Liver (tissue), 9 donors: ENCODE results near the gene TSC22D3. TPM values are rescaled to one million over a fixed set of nuclear protein-coding genes. Genes with fewer than 3 reads are reported as not detected.

Experiments
- DNase-seq: peaks from one replicate; pipeline ENCODE4 v3.0.0-alpha.2; 2017; ENCODE audit warnings: low spot score
- H3K27ac ChIP-seq, 2 donors: one replicate each; pipeline ENCODE4 v1.7.0; 2013; ENCODE audit warnings: inconsistent platforms in 2 of 2, low read length in 2 of 2, control low read depth in 1 of 2, low read depth in 1 of 2, mild to moderate bottlenecking in 1 of 2
- H3K27me3 ChIP-seq, 4 donors: one replicate each; pipeline versions ENCODE4 v1.6.1 to v1.7.0; 2013; ENCODE audit warnings: low read length in 3 of 4, inconsistent platforms in 1 of 4, mild to moderate bottlenecking in 1 of 4, moderate library complexity in 1 of 4; ENCODE audit not compliant: control insufficient read depth in 4 of 4, insufficient read depth in 4 of 4
- H3K36me3 ChIP-seq, 4 donors: one replicate each; pipeline versions ENCODE4 v1.6.1 to v1.7.0; 2013; ENCODE audit warnings: low read length in 3 of 4, mild to moderate bottlenecking in 3 of 4, low read depth in 1 of 4, moderate library complexity in 1 of 4; ENCODE audit not compliant: control insufficient read depth in 4 of 4, insufficient read depth in 3 of 4
- H3K4me1 ChIP-seq, 4 donors: one replicate each; pipeline versions ENCODE4 v1.6.1 to v1.7.0; 2013; ENCODE audit warnings: low read length in 3 of 4, mild to moderate bottlenecking in 3 of 4, moderate library complexity in 1 of 4; ENCODE audit not compliant: control insufficient read depth in 4 of 4, insufficient read depth in 4 of 4
- H3K4me3 ChIP-seq, 3 donors: one replicate each; pipeline versions ENCODE4 v1.6.1 to v1.7.0; 2013; ENCODE audit warnings: low read length in 3 of 3, control low read depth in 1 of 3, low read depth in 1 of 3, mild to moderate bottlenecking in 1 of 3
- H3K9ac ChIP-seq, 2 donors: one replicate each; pipeline ENCODE4 v1.7.0; 2013; ENCODE audit warnings: low read length in 2 of 2, mild to moderate bottlenecking in 2 of 2, moderate library complexity in 2 of 2, control low read depth in 1 of 2, low read depth in 1 of 2
- H3K9me3 ChIP-seq, 4 donors: one replicate each; pipeline versions ENCODE4 v1.6.1 to v1.7.0; 2013; ENCODE audit warnings: low read length in 3 of 4; ENCODE audit not compliant: control insufficient read depth in 4 of 4
- EGR1 ChIP-seq, 2 donors: IDR thresholded peaks; 2 replicates each; pipeline ENCODE4 v1.6.1; 2016 to 2018; ENCODE audit warnings: antibody characterized with exemption in 2 of 2, low read depth in 2 of 2
- FOXA2 ChIP-seq: IDR thresholded peaks from 2 replicates; pipeline ENCODE4 v1.6.1; 2016; ENCODE audit warnings: antibody characterized with exemption
- HNF4A ChIP-seq, 2 donors: conservative IDR thresholded peaks; 2 replicates each; pipeline ENCODE4 v1.6.1; 2016; ENCODE audit warnings: antibody characterized with exemption in 2 of 2, mild to moderate bottlenecking in 2 of 2
- HNF4G ChIP-seq: IDR thresholded peaks from 2 replicates; pipeline ENCODE4 v1.6.1; 2016; ENCODE audit warnings: antibody characterized with exemption
- SP1 ChIP-seq: IDR thresholded peaks from 2 replicates; pipeline ENCODE4 v1.6.1; 2018; ENCODE audit warnings: antibody characterized with exemption, mild to moderate bottlenecking
- TAF1 ChIP-seq: conservative IDR thresholded peaks from 2 replicates; pipeline ENCODE4 v1.6.1; 2016; ENCODE audit warnings: antibody characterized with exemption, mild to moderate bottlenecking
- YY1 ChIP-seq: IDR thresholded peaks from 2 replicates; pipeline ENCODE4 v1.6.1; 2016; ENCODE audit warnings: antibody characterized with exemption, mild to moderate bottlenecking
- WGBS: extraction: QIAGEN DNeasy Blood & Tissue Kit; methylation state at CpG from one replicate; pipeline ENCODE4 v1.1.7; 2013; 5-methylcytosine and 5-hydroxymethylcytosine counted together
- polyA plus RNA-seq, 2 donors: library from polyadenylated mRNA; stranded (reverse) in 1 of 2; unstranded in 1 of 2; fragments of 200-250 nt in 1 of 2; fragments of >200 nt in 1 of 2; fragmentation: Nextera tagmentation in 1 of 2; extraction: Ambion mirVana in 1 of 2; gene quantifications; one replicate each; pipeline versions ENCODE4 v1.2.1 to v1.2.3, GENCODE V29; 2013 to 2015
- total RNA-seq, 2 donors: library from RNA; depleted of rRNA; stranded (reverse); fragments of >200 nt; gene quantifications; one replicate each; pipeline ENCODE4 v1.2.3, GENCODE V29; 2014
- TF ChIP-seq, protein P1 (sequence below): IDR thresholded peaks from 2 replicates; pipeline ENCODE4 v1.6.1; 2016; ENCODE audit warnings: antibody characterized with exemption
- TF ChIP-seq, protein P2 (sequence below): IDR thresholded peaks from 2 replicates; pipeline ENCODE4 v1.6.1; 2016; ENCODE audit warnings: antibody characterized with exemption, mild to moderate bottlenecking
- TF ChIP-seq, protein P3 (sequence below): fragments of 150-350 bp; IDR thresholded peaks from 2 replicates; pipeline ENCODE4 v1.5.1; 2017; ENCODE audit warnings: improper control_type of control experiment, low read depth, low read length; ENCODE audit not compliant: missing input control
- TF ChIP-seq, protein P4 (sequence below): IDR thresholded peaks from 2 replicates; pipeline ENCODE4 v1.6.1; 2016; ENCODE audit warnings: antibody characterized with exemption
- donor health status: healthy.
- donor health status: healthy.
- donor health status: healthy.
- donor health status: healthy.
- donor health status: healthy.

TSC22D3 gene
- total and polyA plus RNA-seq, 4 donors, result 10.5 to 128 (median 48.1) TPM

DNA sequence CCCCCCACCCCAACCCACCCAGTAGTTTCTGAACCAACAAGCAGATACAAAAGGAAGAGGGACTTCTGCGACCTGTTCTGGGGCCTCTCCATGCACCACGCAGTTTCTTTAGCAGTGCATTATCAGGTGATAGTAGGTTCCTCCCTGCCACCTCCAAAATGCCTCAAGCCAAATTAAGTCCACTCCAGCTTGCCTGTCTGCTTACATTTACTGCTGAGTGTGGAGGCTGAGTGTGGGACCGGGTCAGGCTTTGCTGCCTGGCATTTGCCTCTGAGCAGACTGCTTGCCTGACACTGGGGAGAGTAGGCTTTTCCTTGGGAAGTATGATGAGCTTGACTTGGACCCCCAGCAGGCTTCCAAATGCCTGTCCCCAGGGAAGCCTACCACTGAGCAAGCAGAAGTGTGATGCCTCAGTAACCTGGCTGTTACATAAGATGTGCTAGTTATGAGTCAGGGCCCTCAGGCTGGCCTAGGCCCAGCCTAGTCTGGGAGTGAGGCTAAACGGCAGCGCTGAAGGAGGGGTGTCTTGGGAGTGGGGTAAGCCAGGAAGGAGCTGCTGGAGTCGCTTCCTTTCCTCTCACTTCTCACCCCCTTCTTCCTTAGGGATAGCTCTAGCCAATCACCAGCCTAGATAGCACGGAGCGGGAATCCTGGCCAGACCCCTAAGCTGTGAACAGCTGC, 9.0 kb downstream of the TSC22D3 start:
- Histone ChIP-seq H3K36me3 (peaks cover 0 to 2% (median 0%) of the 10 kb centered on the region in 4 donors), H3K27me3 (no peaks in the 10 kb centered on the region), H3K9ac (no peak overlapping the region), H3K9me3 (no peaks in the 10 kb centered on the region), H3K4me1 (peaks cover 0 to 4% (median 0%) of the 10 kb centered on the region in 4 donors), H3K27ac (no peak overlapping the region), H3K4me3 (no peak overlapping the region)
- TF ChIP-seq TAF1 (no peak), FOXA2 (no peak), HNF4A (conservative IDR thresholded peaks at IDR 0.05) (no peak), EGR1 (IDR thresholded peaks at IDR 0.05; ENCODE audit: low read depth in 2 of 2) (no peak), HNF4G (no peak), YY1 (no peak), SP1 (no peak)
- TF ChIP-seq, protein P1, sequence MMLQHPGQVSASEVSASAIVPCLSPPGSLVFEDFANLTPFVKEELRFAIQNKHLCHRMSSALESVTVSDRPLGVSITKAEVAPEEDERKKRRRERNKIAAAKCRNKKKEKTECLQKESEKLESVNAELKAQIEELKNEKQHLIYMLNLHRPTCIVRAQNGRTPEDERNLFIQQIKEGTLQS, result no peak
- TF ChIP-seq, protein P2, sequence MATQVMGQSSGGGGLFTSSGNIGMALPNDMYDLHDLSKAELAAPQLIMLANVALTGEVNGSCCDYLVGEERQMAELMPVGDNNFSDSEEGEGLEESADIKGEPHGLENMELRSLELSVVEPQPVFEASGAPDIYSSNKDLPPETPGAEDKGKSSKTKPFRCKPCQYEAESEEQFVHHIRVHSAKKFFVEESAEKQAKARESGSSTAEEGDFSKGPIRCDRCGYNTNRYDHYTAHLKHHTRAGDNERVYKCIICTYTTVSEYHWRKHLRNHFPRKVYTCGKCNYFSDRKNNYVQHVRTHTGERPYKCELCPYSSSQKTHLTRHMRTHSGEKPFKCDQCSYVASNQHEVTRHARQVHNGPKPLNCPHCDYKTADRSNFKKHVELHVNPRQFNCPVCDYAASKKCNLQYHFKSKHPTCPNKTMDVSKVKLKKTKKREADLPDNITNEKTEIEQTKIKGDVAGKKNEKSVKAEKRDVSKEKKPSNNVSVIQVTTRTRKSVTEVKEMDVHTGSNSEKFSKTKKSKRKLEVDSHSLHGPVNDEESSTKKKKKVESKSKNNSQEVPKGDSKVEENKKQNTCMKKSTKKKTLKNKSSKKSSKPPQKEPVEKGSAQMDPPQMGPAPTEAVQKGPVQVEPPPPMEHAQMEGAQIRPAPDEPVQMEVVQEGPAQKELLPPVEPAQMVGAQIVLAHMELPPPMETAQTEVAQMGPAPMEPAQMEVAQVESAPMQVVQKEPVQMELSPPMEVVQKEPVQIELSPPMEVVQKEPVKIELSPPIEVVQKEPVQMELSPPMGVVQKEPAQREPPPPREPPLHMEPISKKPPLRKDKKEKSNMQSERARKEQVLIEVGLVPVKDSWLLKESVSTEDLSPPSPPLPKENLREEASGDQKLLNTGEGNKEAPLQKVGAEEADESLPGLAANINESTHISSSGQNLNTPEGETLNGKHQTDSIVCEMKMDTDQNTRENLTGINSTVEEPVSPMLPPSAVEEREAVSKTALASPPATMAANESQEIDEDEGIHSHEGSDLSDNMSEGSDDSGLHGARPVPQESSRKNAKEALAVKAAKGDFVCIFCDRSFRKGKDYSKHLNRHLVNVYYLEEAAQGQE, result no peak
- TF ChIP-seq, protein P3, sequence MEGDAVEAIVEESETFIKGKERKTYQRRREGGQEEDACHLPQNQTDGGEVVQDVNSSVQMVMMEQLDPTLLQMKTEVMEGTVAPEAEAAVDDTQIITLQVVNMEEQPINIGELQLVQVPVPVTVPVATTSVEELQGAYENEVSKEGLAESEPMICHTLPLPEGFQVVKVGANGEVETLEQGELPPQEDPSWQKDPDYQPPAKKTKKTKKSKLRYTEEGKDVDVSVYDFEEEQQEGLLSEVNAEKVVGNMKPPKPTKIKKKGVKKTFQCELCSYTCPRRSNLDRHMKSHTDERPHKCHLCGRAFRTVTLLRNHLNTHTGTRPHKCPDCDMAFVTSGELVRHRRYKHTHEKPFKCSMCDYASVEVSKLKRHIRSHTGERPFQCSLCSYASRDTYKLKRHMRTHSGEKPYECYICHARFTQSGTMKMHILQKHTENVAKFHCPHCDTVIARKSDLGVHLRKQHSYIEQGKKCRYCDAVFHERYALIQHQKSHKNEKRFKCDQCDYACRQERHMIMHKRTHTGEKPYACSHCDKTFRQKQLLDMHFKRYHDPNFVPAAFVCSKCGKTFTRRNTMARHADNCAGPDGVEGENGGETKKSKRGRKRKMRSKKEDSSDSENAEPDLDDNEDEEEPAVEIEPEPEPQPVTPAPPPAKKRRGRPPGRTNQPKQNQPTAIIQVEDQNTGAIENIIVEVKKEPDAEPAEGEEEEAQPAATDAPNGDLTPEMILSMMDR, result no peak
- 84% methylated on average over 8 of the region's 8 CpGs for WGBS
- no peak for DNase-seq

DNA sequence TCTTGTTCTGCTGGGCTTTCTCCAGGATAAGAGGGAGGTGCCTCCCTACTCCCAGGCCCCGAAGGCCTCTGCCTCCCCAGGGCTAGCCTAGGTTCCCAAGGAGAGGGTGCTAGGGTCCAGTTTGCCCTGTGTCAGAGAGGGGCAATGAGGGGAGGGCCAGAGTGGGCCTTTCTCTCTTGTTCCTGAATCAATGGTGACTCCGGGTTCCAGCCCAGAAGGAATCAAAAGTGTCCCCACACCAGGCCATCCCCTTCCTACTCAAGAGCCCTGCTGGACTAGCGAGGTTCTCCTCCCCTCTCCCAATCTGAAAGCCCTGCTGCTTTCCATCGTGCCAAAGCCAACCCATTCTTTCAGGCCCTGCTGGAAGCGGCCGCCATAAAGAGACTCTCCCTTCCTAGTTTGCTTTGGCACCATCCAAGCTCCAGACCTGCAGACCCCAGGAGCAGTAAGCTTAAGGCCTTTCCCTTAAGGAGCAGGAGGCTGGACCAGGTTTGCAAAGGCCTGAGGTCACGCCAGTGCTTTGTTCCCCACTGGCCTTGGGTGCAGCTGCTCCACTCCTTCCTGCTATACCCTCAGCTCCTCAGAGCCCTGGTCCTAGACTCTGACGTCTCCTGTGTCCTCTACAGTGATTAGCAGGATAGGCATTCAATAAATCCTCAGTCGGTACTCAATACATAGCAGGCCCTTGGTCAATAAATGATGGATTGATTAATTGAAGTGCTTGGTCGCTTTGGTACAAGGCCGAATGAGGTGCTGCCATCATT, 10.6 kb downstream of the TSC22D3 start:
- 95% methylated on average over 11 of the region's 11 CpGs for WGBS
- H3K27ac ChIP-seq, result no peak overlapping the region

More for the DNA sequence above, 10.6 kb downstream of the TSC22D3 start:
- TF ChIP-seq, protein P4, sequence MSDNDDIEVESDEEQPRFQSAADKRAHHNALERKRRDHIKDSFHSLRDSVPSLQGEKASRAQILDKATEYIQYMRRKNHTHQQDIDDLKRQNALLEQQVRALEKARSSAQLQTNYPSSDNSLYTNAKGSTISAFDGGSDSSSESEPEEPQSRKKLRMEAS, result no peak
- TF ChIP-seq, protein P2, result no peak
- TF ChIP-seq HNF4A (conservative IDR thresholded peaks at IDR 0.05), result no peak
- peaks cover 0 to 4% (median 0%) of the 10 kb centered on the region in 4 donors for H3K4me1 ChIP-seq
- H3K27me3 ChIP-seq, result no peaks in the 10 kb centered on the region
- no peaks in the 10 kb centered on the region for H3K9me3 ChIP-seq
- H3K4me3 ChIP-seq, result no peak overlapping the region
- DNase-seq, result no peak
- no peak overlapping the region for H3K9ac ChIP-seq
- H3K36me3 ChIP-seq, result no peaks in the 10 kb centered on the region
